Left renal pelvis (tissue), 4 donors: ENCODE measurements around the gene CEBPE. TPM values are rescaled to one million over a fixed set of nuclear protein-coding genes. Genes with fewer than 3 reads are reported as not detected.

Source experiments
- DNase-seq, 4 donors: peaks; one replicate each; pipeline ENCODE4 v3.0.0-alpha.2; 2013; ENCODE audit warnings: low read depth in 4 of 4, low spot score in 3 of 4
- polyA plus RNA-seq, 4 donors: library from polyadenylated mRNA; unstranded; fragments of 120-200 nt; gene quantifications; one replicate each; pipeline ENCODE4 v1.2.1, GENCODE V29; 2013; ENCODE audit not compliant: insufficient read length in 4 of 4

The CEBPE gene
- polyA plus RNA-seq = under 1 TPM in 3 of 4 donors, not detected in 1; 0.16 to 0.50 (median 0.23) TPM

- no peak for DNase-seq
These were observed at the start of gene CEBPE for GRCh38 chr14:23118506-23119362. Gene CEBPE, minus strand, starts transcription at chr14:23119255. Its CDS starts 164 bp downstream, at chr14:23119091.

- DNase-seq = no peak
These were observed 49.2 kb upstream of the CEBPE start for GRCh38 chr14:23168246-23168645.

GRCh38 chr14:23167116-23167847, 48.2 kb upstream of the CEBPE start:
- no peak for DNase-seq

- no peak for DNase-seq
These were observed 45.9 kb upstream of the CEBPE start for GRCh38 chr14:23164949-23165348.

GRCh38 chr14:23164250-23164649, 45.2 kb upstream of the CEBPE start:
- no peak for DNase-seq

GRCh38 chr14:23163830-23164229, 44.8 kb upstream of the CEBPE start:
- DNase-seq = no peak

- DNase-seq = no peak
These were observed 43.7 kb upstream of the CEBPE start for GRCh38 chr14:23162800-23163199.

- no peak for DNase-seq
These were observed 43.0 kb upstream of the CEBPE start for GRCh38 chr14:23162005-23162404.

- no peak for DNase-seq
These were observed 42.0 kb upstream of the CEBPE start for GRCh38 chr14:23160924-23161522.

GRCh38 chr14:23159532-23159931, 40.5 kb upstream of the CEBPE start:
- no peak for DNase-seq

- no peak for DNase-seq
These were observed 39.7 kb upstream of the CEBPE start for GRCh38 chr14:23158779-23159178.

GRCh38 chr14:23154964-23155587, 36.0 kb upstream of the CEBPE start:
- DNase-seq = no peak

- DNase-seq = no peak
These were observed 35.1 kb upstream of the CEBPE start for GRCh38 chr14:23153851-23154796.

GRCh38 chr14:23151342-23151741, 32.3 kb upstream of the CEBPE start:
- no peak for DNase-seq

- no peak for DNase-seq
These were observed 30.7 kb upstream of the CEBPE start for GRCh38 chr14:23149745-23150144.

- DNase-seq = no peak
These were observed 29.7 kb upstream of the CEBPE start for GRCh38 chr14:23148591-23149249.

- no peak for DNase-seq
These were observed 28.6 kb upstream of the CEBPE start for GRCh38 chr14:23147676-23148075.

- no peak for DNase-seq
These were observed 27.9 kb upstream of the CEBPE start for GRCh38 chr14:23146980-23147379.

GRCh38 chr14:23146351-23146910, 27.4 kb upstream of the CEBPE start:
- no peak for DNase-seq
